Measurements from ENCODE around the gene PPP2R2B.
A peak's percentile ranks its signal among the peaks of the same experiment; 100 is the strongest.

The PPP2R2B gene

GRCh38 chr5:146719179-146719578 lies 159.4 kb downstream of the PPP2R2B start:
- Histone ChIP-seq H3K4me2 (ENCODE audit: low read length) (no peak overlapping the region), H3K4me3 (ENCODE audit: low read depth, low read length) (no peak overlapping the region), H2AFZ (ENCODE audit: insufficient read depth, low read length, poor library complexity) (no peak overlapping the region), H3K79me1 (ENCODE audit: low read length) (no peaks in the 10 kb centered on the region), H2BK120ac (ENCODE audit: insufficient read depth, low read length, poor library complexity) (no peak overlapping the region), H3K27ac (ENCODE audit: low read depth, low read length) (no peak overlapping the region), H2AK5ac (ENCODE audit: low read length) (no peak overlapping the region), H3K23ac (ENCODE audit: low read length) (no peak overlapping the region), H3K4ac (ENCODE audit: low read depth, low read length) (no peak overlapping the region), H3K79me2 (ENCODE audit: control insufficient read depth, insufficient read depth, low read length, poor library complexity) (no peaks in the 10 kb centered on the region), H3K4me1 (ENCODE audit: control insufficient read depth in 1 of 2, insufficient read depth in 2 of 2, low read length in 2 of 2) (peaks cover 0 to 3% of the 10 kb centered on the region in 2 experiments), H3K9ac (ENCODE audit: low read length) (no peak overlapping the region), H4K91ac (ENCODE audit: low read depth, low read length) (no peak overlapping the region), H4K8ac (ENCODE audit: low read depth, low read length) (no peak overlapping the region), H3K14ac (ENCODE audit: low read length) (no peak overlapping the region), H3K36me3 (ENCODE audit: control insufficient read depth in 1 of 2, insufficient read depth in 2 of 2, low read length in 2 of 2) (no peaks in the 10 kb centered on the region), H4K12ac (ENCODE audit: low read depth, low read length) (no peak overlapping the region), H3K18ac (ENCODE audit: low read length) (no peak overlapping the region), H2BK12ac (ENCODE audit: low read length) (no peak overlapping the region), H3K27me3 (ENCODE audit: insufficient read depth, low read length) (no peaks in the 10 kb centered on the region), H3K9me3 (ENCODE audit: insufficient read depth, low read depth, low read length) (no peaks in the 10 kb centered on the region), H2BK5ac (ENCODE audit: low read depth, low read length, poor library complexity) (no peak overlapping the region)
- no peak for DNase-seq

- Histone ChIP-seq H3K79me1 (ENCODE audit: low read length) (no peaks in the 10 kb centered on the region), H3K79me2 (ENCODE audit: control insufficient read depth, insufficient read depth, low read length, poor library complexity) (no peaks in the 10 kb centered on the region), H2BK120ac (ENCODE audit: insufficient read depth, low read length, poor library complexity) (no peak overlapping the region), H3K18ac (ENCODE audit: low read length) (no peak overlapping the region), H3K9me3 (ENCODE audit: insufficient read depth, low read depth, low read length) (no peaks in the 10 kb centered on the region), H3K4me2 (ENCODE audit: low read length) (no peak overlapping the region), H3K4me1 (ENCODE audit: control insufficient read depth in 1 of 2, insufficient read depth in 2 of 2, low read length in 2 of 2) (peaks cover 0 to 3% of the 10 kb centered on the region in 2 experiments), H2BK12ac (ENCODE audit: low read length) (no peak overlapping the region), H2AFZ (ENCODE audit: insufficient read depth, low read length, poor library complexity) (no peak overlapping the region), H3K9ac (ENCODE audit: low read length) (no peak overlapping the region), H3K23ac (ENCODE audit: low read length) (no peak overlapping the region), H4K12ac (ENCODE audit: low read depth, low read length) (no peak overlapping the region), H3K36me3 (ENCODE audit: control insufficient read depth in 1 of 2, insufficient read depth in 2 of 2, low read length in 2 of 2) (no peaks in the 10 kb centered on the region), H3K4me3 (ENCODE audit: low read depth, low read length) (no peak overlapping the region), H3K27me3 (ENCODE audit: insufficient read depth, low read length) (no peaks in the 10 kb centered on the region), H4K91ac (ENCODE audit: low read depth, low read length) (no peak overlapping the region), H4K8ac (ENCODE audit: low read depth, low read length) (no peak overlapping the region), H2BK5ac (ENCODE audit: low read depth, low read length, poor library complexity) (no peak overlapping the region), H2AK5ac (ENCODE audit: low read length) (no peak overlapping the region), H3K4ac (ENCODE audit: low read depth, low read length) (no peak overlapping the region), H3K14ac (ENCODE audit: low read length) (no peak overlapping the region), H3K27ac (ENCODE audit: low read depth, low read length) (no peak overlapping the region)
- no CpG with 5 or more reads among the region's 3 CpGs for WGBS (ENCODE audit: extremely low coverage, insufficient coverage, insufficient read length)
- DNase-seq, result peak in 1 of 2 donors; percentile 37
These were observed 159.9 kb downstream of the PPP2R2B start for GRCh38 chr5:146718609-146719008.

- no peak overlapping the region for H3K4me2 ChIP-seq (ENCODE audit: low read length)
- H4K8ac ChIP-seq (ENCODE audit: low read depth, low read length), result no peak overlapping the region
- no peak overlapping the region for H3K18ac ChIP-seq (ENCODE audit: low read length)
- H3K36me3 ChIP-seq (ENCODE audit: control insufficient read depth in 1 of 2, insufficient read depth in 2 of 2, low read length in 2 of 2), result no peaks in the 10 kb centered on the region
- no peak overlapping the region for H3K4ac ChIP-seq (ENCODE audit: low read depth, low read length)
- DNase-seq, result no peak
- H3K79me1 ChIP-seq (ENCODE audit: low read length), result no peaks in the 10 kb centered on the region
- H3K14ac ChIP-seq (ENCODE audit: low read length), result no peak overlapping the region
- H2BK5ac ChIP-seq (ENCODE audit: low read depth, low read length, poor library complexity), result no peak overlapping the region
- H4K91ac ChIP-seq (ENCODE audit: low read depth, low read length), result no peak overlapping the region
- no peaks in the 10 kb centered on the region for H3K79me2 ChIP-seq (ENCODE audit: control insufficient read depth, insufficient read depth, low read length, poor library complexity)
- H3K27me3 ChIP-seq (ENCODE audit: insufficient read depth, low read length), result no peaks in the 10 kb centered on the region
- no peak overlapping the region for H2BK12ac ChIP-seq (ENCODE audit: low read length)
- no peak overlapping the region for H4K12ac ChIP-seq (ENCODE audit: low read depth, low read length)
- WGBS (ENCODE audit: extremely low coverage, insufficient coverage, insufficient read length), result no CpG with 5 or more reads among the region's 3 CpGs
- no peak overlapping the region for H2AK5ac ChIP-seq (ENCODE audit: low read length)
- H3K4me3 ChIP-seq (ENCODE audit: low read depth, low read length), result no peak overlapping the region
- no peak overlapping the region for H2AFZ ChIP-seq (ENCODE audit: insufficient read depth, low read length, poor library complexity)
- H3K9ac ChIP-seq (ENCODE audit: low read length), result no peak overlapping the region
- no peak overlapping the region for H2BK120ac ChIP-seq (ENCODE audit: insufficient read depth, low read length, poor library complexity)
- H3K4me1 ChIP-seq (ENCODE audit: control insufficient read depth in 1 of 2, insufficient read depth in 2 of 2, low read length in 2 of 2), result peaks cover 0 to 3% of the 10 kb centered on the region in 2 experiments
- H3K9me3 ChIP-seq (ENCODE audit: insufficient read depth, low read depth, low read length), result no peaks in the 10 kb centered on the region
- no peak overlapping the region for H3K27ac ChIP-seq (ENCODE audit: low read depth, low read length)
- no peak overlapping the region for H3K23ac ChIP-seq (ENCODE audit: low read length)
These were observed 160.6 kb downstream of the PPP2R2B start for GRCh38 chr5:146717951-146718350.

GRCh38 chr5:146716636-146717035 lies 161.9 kb downstream of the PPP2R2B start:
- no peak overlapping the region for H3K4ac ChIP-seq (ENCODE audit: low read depth, low read length)
- no peaks in the 10 kb centered on the region for H3K79me1 ChIP-seq (ENCODE audit: low read length)
- H4K91ac ChIP-seq (ENCODE audit: low read depth, low read length), result no peak overlapping the region
- H3K79me2 ChIP-seq (ENCODE audit: control insufficient read depth, insufficient read depth, low read length, poor library complexity), result no peaks in the 10 kb centered on the region
- no peaks in the 10 kb centered on the region for H3K27me3 ChIP-seq (ENCODE audit: insufficient read depth, low read length)
- H3K4me2 ChIP-seq (ENCODE audit: low read length), result no peak overlapping the region
- H3K18ac ChIP-seq (ENCODE audit: low read length), result no peak overlapping the region
- no peak overlapping the region for H3K14ac ChIP-seq (ENCODE audit: low read length)
- no peak overlapping the region for H2AK5ac ChIP-seq (ENCODE audit: low read length)
- H3K36me3 ChIP-seq (ENCODE audit: control insufficient read depth in 1 of 2, insufficient read depth in 2 of 2, low read length in 2 of 2), result no peaks in the 10 kb centered on the region
- no peak overlapping the region for H2AFZ ChIP-seq (ENCODE audit: insufficient read depth, low read length, poor library complexity)
- no peak overlapping the region for H4K8ac ChIP-seq (ENCODE audit: low read depth, low read length)
- H3K9me3 ChIP-seq (ENCODE audit: insufficient read depth, low read depth, low read length), result peaks cover 1% of the 10 kb centered on the region
- H4K12ac ChIP-seq (ENCODE audit: low read depth, low read length), result no peak overlapping the region
- H3K4me3 ChIP-seq (ENCODE audit: low read depth, low read length), result no peak overlapping the region
- H3K27ac ChIP-seq (ENCODE audit: low read depth, low read length), result no peak overlapping the region
- H2BK120ac ChIP-seq (ENCODE audit: insufficient read depth, low read length, poor library complexity), result no peak overlapping the region
- H3K4me1 ChIP-seq (ENCODE audit: control insufficient read depth in 1 of 2, insufficient read depth in 2 of 2, low read length in 2 of 2), result peaks cover 0 to 3% of the 10 kb centered on the region in 2 experiments
- H3K9ac ChIP-seq (ENCODE audit: low read length), result no peak overlapping the region
- no peak overlapping the region for H3K23ac ChIP-seq (ENCODE audit: low read length)
- H2BK12ac ChIP-seq (ENCODE audit: low read length), result no peak overlapping the region
- H2BK5ac ChIP-seq (ENCODE audit: low read depth, low read length, poor library complexity), result no peak overlapping the region
- DNase-seq, result no peak

Data from trophoblast cell (in vitro differentiated cells and primary cell).